K562 (cell line): Measurements from ENCODE around the gene MCM7. TPM values are rescaled to one million over a fixed set of nuclear protein-coding genes. Genes with fewer than 3 reads are reported as not detected.

Source experiments
- ATAC-seq: fragments of 200-7000 bp; cut with Tn5 transposase; 3 replicates; pipeline ENCODE4 v1.9.1; 2020; ENCODE audit warnings: moderate library complexity
- BruUV-seq: library from RNA; stranded (reverse); fragments of 400-500 nt; replicated peaks from 2 replicates; lab custom pipeline; 2021; lab: Mats Ljungman, UMichigan
- CTCF ChIA-PET: fragments of 300-600 bp; formaldehyde crosslinking; extraction: SDS; loops from one replicate; lab custom pipeline; 2021; ENCODE audit warnings: low intra/inter-chr PET ratio; lab: Yijun Ruan, JAX
- POLR2A ChIA-PET: fragments of 300-600, 350-650 bp; sonication (Branson Sonifier 250); formaldehyde crosslinking; extraction: SDS; loops from one replicate; lab custom pipeline; 2021; ENCODE audit warnings: antibody characterized with exemption, inconsistent platforms; lab: Yijun Ruan, JAX
- DNase-seq, 4 experiments: peaks; one replicate each; pipeline versions ENCODE4 v3.0.0 to v3.0.0-alpha.2; 2011 to 2018; ENCODE audit warnings: low spot score in 3 of 4, mixed read lengths in 3 of 4; ENCODE audit errors: extremely low read depth in 1 of 4
- FAIRE-seq: peaks from 2 replicates; lab custom pipeline; 2011; peaks lifted over from hg19 to GRCh38; lab: Jason Lieb, UNC
- H2AFZ ChIP-seq: 2 replicates; pipeline ENCODE4 v1.6.0; 2011; ENCODE audit warnings: low read depth, low read length, control low read depth, inconsistent platforms
- H3K27ac ChIP-seq: fragments of 200-600 bp; 3 replicates; pipeline ENCODE4 v1.8.0; 2011; ENCODE audit warnings: low read depth, mild to moderate bottlenecking, control low read depth, inconsistent platforms, low read length, moderate library complexity, mixed read lengths; ENCODE audit errors: extremely low read depth
- H3K27me3 ChIP-seq, 2 experiments: fragments of 300-600 bp in 1 of 2; 2 replicates in 1 of 2; 3 replicates in 1 of 2; pipeline versions ENCODE4 v1.6.0 to v1.8.0; 2011; ENCODE audit warnings: inconsistent platforms in 2 of 2, low read length in 2 of 2, mild to moderate bottlenecking in 1 of 2, mixed read lengths in 1 of 2, moderate library complexity in 1 of 2; ENCODE audit not compliant: control insufficient read depth in 2 of 2, insufficient read depth in 2 of 2
- H3K36me3 ChIP-seq: fragments of 300-600 bp; 3 replicates; pipeline ENCODE4 v1.8.0; 2011; ENCODE audit warnings: mild to moderate bottlenecking, low read length, inconsistent platforms; ENCODE audit not compliant: control insufficient read depth, insufficient read depth
- H3K4me1 ChIP-seq, 2 experiments: fragments of 200-600 bp in 1 of 2; replicated peaks in 1 of 2; 2 replicates in 1 of 2; 3 replicates in 1 of 2; pipeline versions ENCODE4 v1.5.1 to v1.8.0; 2011; ENCODE audit warnings: inconsistent platforms in 2 of 2, low read length in 2 of 2, mild to moderate bottlenecking in 1 of 2, mixed read lengths in 1 of 2, moderate library complexity in 1 of 2; ENCODE audit not compliant: control insufficient read depth in 2 of 2, insufficient read depth in 2 of 2
- H3K4me2 ChIP-seq: 2 replicates; pipeline ENCODE4 v1.6.1; 2011; ENCODE audit warnings: low read length, control low read depth, inconsistent platforms, mixed read lengths; ENCODE audit not compliant: insufficient read depth
- H3K4me3 ChIP-seq: fragments of 200-600 bp; sonication (generic), shearing (Covaris generic); 2 replicates; pipeline ENCODE4 v1.5.1; 2016; ENCODE audit warnings: control low read depth, inconsistent platforms
- H3K79me2 ChIP-seq: fragments of 200-600 bp; 3 replicates; pipeline ENCODE4 v1.8.0; 2011; ENCODE audit warnings: low read length, inconsistent platforms; ENCODE audit not compliant: control insufficient read depth, insufficient read depth
- H3K9ac ChIP-seq, 2 experiments: 2 replicates each; pipeline versions ENCODE4 v1.6.0 to v1.6.1; 2011; ENCODE audit warnings: low read depth in 2 of 2, low read length in 2 of 2, control low read depth in 1 of 2, inconsistent platforms in 1 of 2, mild to moderate bottlenecking in 1 of 2, mixed read lengths in 1 of 2; ENCODE audit not compliant: insufficient read depth in 1 of 2
- H3K9me1 ChIP-seq: one replicate; pipeline ENCODE4 v1.6.0; 2011; ENCODE audit warnings: inconsistent platforms, mild to moderate bottlenecking, low read length, moderate library complexity; ENCODE audit not compliant: control insufficient read depth, insufficient read depth
- H3K9me3 ChIP-seq: replicated peaks from 2 replicates; pipeline ENCODE4 v1.5.1; 2011; ENCODE audit warnings: low read depth, low read length, inconsistent platforms; ENCODE audit not compliant: control insufficient read depth, insufficient read depth
- H4K20me1 ChIP-seq: replicated peaks from 2 replicates; pipeline ENCODE4 v1.6.1; 2011; ENCODE audit warnings: low read length, inconsistent platforms, mixed read lengths; ENCODE audit not compliant: control insufficient read depth, insufficient read depth
- HNRNPUL1 ChIP-seq: fragments of 200-400 bp; formaldehyde crosslinking; IDR thresholded peaks from 2 replicates; pipeline ENCODE4 v1.6.1; 2017; ENCODE audit warnings: low read length
- MCM3 ChIP-seq: fragments of 450-650 bp; IDR thresholded peaks from 2 replicates; pipeline ENCODE4 v1.6.1; 2016
- NCOA4 ChIP-seq: fragments of 450-650 bp; IDR thresholded peaks from 2 replicates; pipeline ENCODE4 v1.6.1; 2018; ENCODE audit warnings: mild to moderate bottlenecking; ENCODE audit not compliant: partially characterized antibody
- NFE2L1 ChIP-seq: fragments of 450-650 bp; IDR thresholded peaks from 2 replicates; pipeline ENCODE4 v1.6.1; 2016; ENCODE audit warnings: missing genetic modification characterization, low read depth, mild to moderate bottlenecking, missing compliant biosample characterization, moderate library complexity, borderline replicate concordance
- POLR2G ChIP-seq: fragments of 200-400 bp; formaldehyde crosslinking; IDR thresholded peaks from 2 replicates; pipeline ENCODE4 v1.6.1; 2017; ENCODE audit warnings: low read depth, mild to moderate bottlenecking, antibody characterized with exemption, low read length, moderate library complexity
- RBFOX2 ChIP-seq: fragments of 200-400 bp; formaldehyde crosslinking; IDR thresholded peaks from 2 replicates; pipeline ENCODE4 v1.6.1; 2017; ENCODE audit warnings: low read depth, mild to moderate bottlenecking, low read length, moderate library complexity
- ZNF174 ChIP-seq: fragments of 250-450 bp; sonication (Bioruptor Pico); IDR thresholded peaks from 2 replicates; pipeline ENCODE4 v1.4.0; 2020; ENCODE audit warnings: mild to moderate bottlenecking
- WGBS: fragments of 100-300 bp; shearing (Covaris generic); methylation state at CpG from one replicate; pipeline ENCODE4 v1.1.6; 2016; ENCODE audit warnings: low coverage, mixed read lengths; ENCODE audit not compliant: insufficient coverage; ENCODE audit errors: missing lambda C conversion rate; 5-methylcytosine and 5-hydroxymethylcytosine counted together
- in situ Hi-C: fragments of 300-500 bp; cut with MboI; formaldehyde crosslinking; loops from 4 replicates; pipeline ENCODE4 v1.15.0; 2018; ENCODE audit warnings: inconsistent platforms, mixed read lengths
- intact Hi-C: fragments of 100-400 bp; cut with micrococcal nuclease; formaldehyde crosslinking; loops from 2 replicates; pipeline ENCODE4 v1.14.2; 2022
- polyA plus RNA-seq, 8 experiments: library from polyadenylated mRNA; depleted of rRNA in 4 of 8; stranded (reverse) in 5 of 8; unstranded in 3 of 8; fragments of >200 nt; fragmentation: Nextera tagmentation in 2 of 8; fragmentation: Illumina TruSeq in 1 of 8; extraction: Ambion mirVana in 2 of 8; extraction: Trizol in 1 of 8; gene quantifications; 2 replicates each; pipeline versions ENCODE4 v1.2.1 to v1.2.3, GENCODE V29; 2011 to 2014; ENCODE audit warnings: inconsistent platforms in 1 of 8, missing spikeins in 1 of 8
- total RNA-seq, 7 experiments: library from RNA; depleted of rRNA in 6 of 7; stranded (reverse); fragments of >200 nt in 6 of 7; fragmentation: Illumina TruSeq in 2 of 7; extraction: Trizol in 2 of 7; gene quantifications; 2 replicates each; pipeline versions ENCODE4 v1.2.1 to v1.2.3, GENCODE V29; 2011 to 2021; ENCODE audit warnings: low replicate concordance in 1 of 7
- TF ChIP-seq, protein P1 (sequence below), 3 experiments: IDR thresholded peaks in 2 of 3; conservative IDR thresholded peaks in 1 of 3; 2 replicates each; pipeline ENCODE4 v1.5.1; 2011 to 2012; ENCODE audit warnings: low read length in 3 of 3, mild to moderate bottlenecking in 3 of 3, control low read depth in 2 of 3, improper control_type of control experiment in 1 of 3, inconsistent platforms in 1 of 3, low read depth in 1 of 3, mixed read lengths in 1 of 3, moderate library complexity in 1 of 3; ENCODE audit not compliant: insufficient read depth in 2 of 3

The MCM7 gene
- total and polyA plus RNA-seq, 9 of the 15 experiments (the other 6 are each of a cell fraction or from before 2014, with no cell fraction given) = 329 to 856 (median 437) TPM

DNA sequence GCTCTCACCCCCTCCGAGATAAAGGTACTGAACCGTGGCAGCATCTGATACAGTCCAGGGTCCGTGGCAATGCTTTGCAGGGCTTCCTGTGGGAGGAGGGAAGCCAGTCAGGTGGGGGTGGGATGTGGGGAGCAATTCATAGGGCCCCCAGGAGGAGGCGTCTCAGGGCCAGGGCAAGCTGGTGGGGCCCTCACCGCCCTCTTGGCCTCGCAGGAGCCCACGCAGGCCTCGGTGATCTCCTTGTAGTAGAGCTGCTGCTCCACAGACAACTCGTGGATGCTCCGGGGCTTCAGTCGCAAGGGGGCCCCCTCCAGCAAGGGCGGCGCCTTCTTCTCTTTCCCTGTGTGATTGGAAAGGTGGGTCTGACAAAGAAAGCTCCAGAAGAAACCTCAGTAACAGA lies 10.7 kb upstream of the MCM7 start:
- ATAC-seq = peak; percentile 15
- H3K27me3 ChIP-seq = no peaks in the 10 kb centered on the region
- FAIRE-seq = no peak

More for the DNA sequence above, 10.7 kb upstream of the MCM7 start:
- no peaks in the 10 kb centered on the region for H4K20me1 ChIP-seq
- H3K4me1 ChIP-seq = peaks cover 2 to 28% of the 10 kb centered on the region in 2 experiments; a peak in 4 of 5 replicates
- H3K79me2 ChIP-seq = no peaks in the 10 kb centered on the region
- intact Hi-C loops = no loop called here
- no peak for DNase-seq
- WGBS = 75% methylated on average over 9 of the region's 13 CpGs
- H3K9me3 ChIP-seq = no peaks in the 10 kb centered on the region
- in situ Hi-C loops = loop anchor here (10.0 kb wide), 1 partner anchor 1723 kb away; no protein-coding TSS in a partner anchor
- no peak overlapping the region for H2AFZ ChIP-seq
- no TSS peak for BruUV-seq
- CTCF ChIA-PET = no interaction called here
- POLR2A ChIA-PET = interaction anchor here (1.5 to 5.9 kb wide), 2 partner anchors 10 to 13 kb away, joined by 6 to 47 read pairs; partner anchors contain the start of genes AP4M1 and MCM7
- peak overlapping the region in 1 of 2 experiments; percentile 49; a peak in 1 of 4 replicates for H3K9ac ChIP-seq
- no peak overlapping the region for H3K4me2 ChIP-seq
- peaks cover 3% of the 10 kb centered on the region for H3K9me1 ChIP-seq
- H3K36me3 ChIP-seq = peaks cover 70% of the 10 kb centered on the region; the same call in 2 of the 3 replicates
- peak; percentile 42 for TF ChIP-seq POLR2G
- TF ChIP-seq, protein P1, sequence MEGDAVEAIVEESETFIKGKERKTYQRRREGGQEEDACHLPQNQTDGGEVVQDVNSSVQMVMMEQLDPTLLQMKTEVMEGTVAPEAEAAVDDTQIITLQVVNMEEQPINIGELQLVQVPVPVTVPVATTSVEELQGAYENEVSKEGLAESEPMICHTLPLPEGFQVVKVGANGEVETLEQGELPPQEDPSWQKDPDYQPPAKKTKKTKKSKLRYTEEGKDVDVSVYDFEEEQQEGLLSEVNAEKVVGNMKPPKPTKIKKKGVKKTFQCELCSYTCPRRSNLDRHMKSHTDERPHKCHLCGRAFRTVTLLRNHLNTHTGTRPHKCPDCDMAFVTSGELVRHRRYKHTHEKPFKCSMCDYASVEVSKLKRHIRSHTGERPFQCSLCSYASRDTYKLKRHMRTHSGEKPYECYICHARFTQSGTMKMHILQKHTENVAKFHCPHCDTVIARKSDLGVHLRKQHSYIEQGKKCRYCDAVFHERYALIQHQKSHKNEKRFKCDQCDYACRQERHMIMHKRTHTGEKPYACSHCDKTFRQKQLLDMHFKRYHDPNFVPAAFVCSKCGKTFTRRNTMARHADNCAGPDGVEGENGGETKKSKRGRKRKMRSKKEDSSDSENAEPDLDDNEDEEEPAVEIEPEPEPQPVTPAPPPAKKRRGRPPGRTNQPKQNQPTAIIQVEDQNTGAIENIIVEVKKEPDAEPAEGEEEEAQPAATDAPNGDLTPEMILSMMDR (IDR thresholded peaks at IDR 0.05 in 2 of 3, conservative IDR thresholded peaks at IDR 0.05 in 1 of 3; ENCODE audit: insufficient read depth in 2 of 3, low read depth in 1 of 3, low read length in 3 of 3) = peak in 2 of 3 experiments; percentile 2 to 17; a peak in 1 of 6 replicates
- no peak for TF ChIP-seq MCM3
- no peak for TF ChIP-seq ZNF174 (CRISPR knock-in tag)
- TF ChIP-seq NCOA4 = no peak
- TF ChIP-seq NFE2L1 (tag) = no peak
- no peak for TF ChIP-seq HNRNPUL1
- TF ChIP-seq RBFOX2 = no peak
- H3K27ac ChIP-seq = no peak overlapping the region
- H3K4me3 ChIP-seq = no peak overlapping the region
